HG02759 (cell line): Measurements from ENCODE around the gene SHANK2.

ENCODE experiments used
- ATAC-seq: cut with Tn5 transposase; IDR thresholded peaks from one replicate; pipeline ENCODE4 v1.9.1; 2021; ENCODE audit warnings: mild to moderate bottlenecking, moderate library complexity; ENCODE audit not compliant: unreplicated experiment

SHANK2 gene

DNA sequence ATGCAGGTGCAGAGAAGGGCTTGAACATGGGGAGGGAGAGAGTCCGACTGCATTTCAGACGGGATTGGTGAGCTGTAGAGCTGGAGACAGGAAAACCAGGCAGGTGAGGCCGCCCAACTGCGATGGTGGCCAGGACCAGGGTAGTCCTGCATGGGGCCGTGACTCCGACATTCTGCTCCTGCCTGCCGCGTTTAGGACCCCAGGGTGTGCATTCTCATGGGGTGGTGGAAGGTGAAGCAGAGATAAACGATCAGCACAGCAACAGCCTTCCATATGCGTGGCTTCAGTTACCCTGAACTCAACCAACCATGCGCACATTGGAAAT, 29.3 kb downstream of the SHANK2 start:
- ATAC-seq: no peak

DNA sequence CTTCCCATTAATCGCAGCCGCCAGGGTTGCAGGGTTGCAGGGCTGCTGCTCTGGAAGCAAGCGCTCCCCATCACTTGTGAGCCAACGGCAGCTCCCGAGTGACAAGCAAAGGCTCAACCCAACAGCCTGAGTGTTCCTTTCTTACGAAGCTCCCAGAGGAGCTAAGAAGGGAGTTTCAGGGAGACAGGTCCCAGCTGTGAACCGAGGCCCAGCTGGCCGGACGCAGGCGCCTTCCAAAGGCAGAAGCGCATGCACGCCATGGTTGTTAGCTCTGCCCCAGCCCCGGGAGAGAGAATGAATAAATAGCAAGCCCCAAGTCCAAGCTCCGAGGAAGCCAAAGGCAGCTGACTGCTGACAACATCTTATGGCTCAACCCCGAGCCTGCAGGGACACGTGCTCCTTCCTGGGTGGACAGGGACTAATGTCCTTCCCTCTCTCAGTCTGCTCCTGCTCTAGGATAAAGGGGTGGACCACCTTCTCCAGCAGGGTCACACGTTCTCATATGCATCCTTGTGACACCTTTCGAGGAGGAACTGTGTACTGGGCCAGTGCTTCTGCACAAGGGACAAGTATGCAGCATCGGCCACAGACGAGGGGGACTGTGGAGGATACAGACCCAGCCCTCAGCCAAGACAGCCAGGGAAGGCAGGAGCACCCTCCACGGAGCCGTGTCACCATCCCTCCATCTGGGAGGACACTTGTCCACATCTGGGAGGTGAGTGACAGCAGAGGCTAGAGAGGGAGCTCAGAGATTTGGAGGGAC, 29.9 kb downstream of the SHANK2 start:
- no peak for ATAC-seq

DNA sequence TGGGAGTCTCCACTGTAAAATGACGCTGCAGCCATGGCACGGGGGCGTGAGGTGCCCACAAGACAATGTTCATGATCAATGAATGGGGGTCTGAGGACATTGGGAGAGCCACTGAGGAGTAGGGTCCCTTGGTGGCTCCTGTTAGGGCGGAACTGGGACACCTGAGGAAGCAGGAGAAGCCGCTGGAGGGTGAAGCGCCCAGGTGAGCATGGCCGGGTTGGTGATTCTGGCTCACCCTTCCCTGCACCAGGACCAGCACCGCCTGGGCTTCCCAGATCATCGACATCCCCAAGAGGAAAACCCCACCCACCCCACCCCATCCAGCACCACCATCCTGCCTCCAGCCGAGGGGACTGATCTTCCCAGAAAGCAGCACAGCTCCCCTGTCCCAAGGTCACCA, 30.6 kb downstream of the SHANK2 start:
- ATAC-seq: no peak

DNA sequence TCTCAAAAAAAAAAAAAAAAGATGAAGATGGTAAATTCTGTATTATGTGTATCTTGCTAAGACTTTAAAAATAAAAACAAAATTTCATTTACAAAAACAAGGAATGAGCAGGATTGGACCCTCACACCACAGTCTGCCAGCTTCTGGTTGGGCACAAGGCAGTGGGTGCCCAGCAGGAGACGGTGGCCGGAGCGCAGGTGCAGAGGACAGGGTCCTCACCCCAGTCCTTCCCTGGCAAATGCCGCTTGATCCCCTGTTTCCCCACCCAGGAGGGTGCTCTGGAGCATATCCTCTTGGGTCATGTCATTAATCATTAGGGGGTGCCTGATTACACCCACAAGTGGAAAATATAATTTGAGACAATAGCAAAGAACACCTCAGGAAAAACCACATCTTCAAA, 31.2 kb downstream of the SHANK2 start:
- ATAC-seq: no peak

DNA sequence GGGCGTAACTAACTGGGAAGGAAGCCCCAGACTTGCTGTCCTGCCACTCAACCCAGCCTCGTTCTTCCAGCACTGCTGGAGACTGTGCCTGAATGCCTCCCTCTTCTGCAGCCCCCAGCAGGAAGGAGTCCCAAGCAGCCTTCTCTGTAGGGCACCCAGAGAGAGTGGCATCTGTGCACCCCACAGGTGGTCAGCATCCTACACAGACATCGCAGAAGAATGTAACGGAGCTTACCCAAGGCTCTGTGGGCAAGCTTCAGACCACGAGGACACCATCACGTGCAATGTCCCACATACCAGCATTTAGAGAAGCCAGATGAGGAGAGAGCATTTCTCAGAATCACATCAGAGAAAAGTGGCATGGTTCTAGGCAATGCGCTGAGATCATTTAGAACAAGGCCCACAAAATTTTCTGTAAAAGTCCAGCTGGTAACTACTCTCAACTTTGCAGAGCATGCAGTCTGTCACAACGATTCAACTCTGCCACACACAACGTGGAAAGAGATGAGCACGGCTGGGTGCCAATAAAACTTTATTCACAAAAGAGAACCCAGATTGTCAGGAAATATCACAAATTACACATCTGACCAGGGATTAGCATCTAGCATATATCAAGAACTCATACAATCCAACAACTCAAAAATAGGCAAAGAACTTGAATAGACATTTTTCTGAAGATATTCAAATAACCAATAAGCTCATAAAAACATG, 33.4 kb downstream of the SHANK2 start:
- no peak for ATAC-seq

DNA sequence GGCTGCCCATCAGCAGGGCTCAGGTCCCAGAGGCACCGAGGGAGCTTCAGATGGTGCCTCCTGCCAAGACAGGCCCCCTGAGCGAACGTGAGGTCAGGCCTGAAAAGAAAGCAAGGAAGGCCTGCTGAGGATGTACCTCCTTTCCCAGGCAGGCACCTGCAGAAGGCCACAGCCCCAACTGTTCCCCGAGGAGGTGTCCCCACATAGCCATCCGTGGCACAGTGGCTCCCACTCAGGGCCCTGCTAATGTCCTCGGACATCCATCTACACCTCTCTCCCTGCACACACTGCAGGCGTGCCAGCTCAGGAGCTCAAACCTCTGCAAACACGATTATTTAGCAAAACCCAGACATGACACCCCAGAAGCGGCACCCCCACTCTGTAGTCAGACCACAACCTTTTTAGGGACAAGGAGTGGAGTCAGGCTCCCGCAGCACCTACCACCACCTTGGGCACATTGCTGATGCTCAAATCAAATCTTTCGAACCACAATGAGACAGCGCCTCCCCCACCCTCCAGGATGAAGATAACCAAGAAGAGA, 36.9 kb downstream of the SHANK2 start:
- no peak for ATAC-seq

DNA sequence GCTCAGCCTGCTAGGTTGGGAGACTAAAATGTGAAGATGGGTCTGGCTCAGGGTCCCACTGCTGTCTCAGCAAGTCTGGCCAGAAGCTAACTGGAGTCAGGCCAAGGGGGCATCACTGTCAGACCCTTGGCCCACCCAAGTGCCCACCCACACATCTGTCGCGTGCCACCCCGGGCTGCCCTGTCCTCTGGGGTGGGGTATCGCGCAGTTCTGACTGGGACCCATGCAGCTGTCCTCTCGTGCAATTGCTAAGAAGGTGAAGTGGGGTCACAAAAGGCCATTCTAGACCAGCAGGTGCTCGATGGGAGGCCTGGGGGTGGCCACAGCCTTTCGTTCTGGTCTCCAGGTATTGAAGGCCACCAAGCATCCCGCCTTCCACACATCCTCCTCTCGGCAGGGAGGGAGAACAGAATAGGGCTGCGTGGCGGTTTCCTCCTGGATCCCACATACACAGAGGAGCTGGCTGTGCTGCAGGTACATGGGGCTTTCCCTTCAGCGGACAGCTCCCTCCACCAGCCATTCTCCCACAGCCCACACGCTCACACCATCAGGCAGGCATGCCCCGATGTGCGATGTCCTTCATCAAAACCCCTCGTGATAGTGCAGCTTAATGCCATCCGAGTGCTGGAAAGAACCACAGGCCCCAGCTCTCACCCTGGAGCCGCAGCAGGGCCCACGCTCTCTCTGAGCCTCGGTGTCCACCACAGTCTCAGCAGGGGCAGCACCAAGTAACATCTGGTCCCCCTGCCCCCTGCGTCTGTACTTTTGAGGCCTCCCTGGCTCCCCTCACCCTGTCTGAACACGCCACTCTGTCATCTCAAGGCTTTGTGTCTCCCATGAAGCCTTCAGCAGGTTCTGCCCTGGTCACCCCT, 37.6 kb downstream of the SHANK2 start:
- ATAC-seq: no peak

DNA sequence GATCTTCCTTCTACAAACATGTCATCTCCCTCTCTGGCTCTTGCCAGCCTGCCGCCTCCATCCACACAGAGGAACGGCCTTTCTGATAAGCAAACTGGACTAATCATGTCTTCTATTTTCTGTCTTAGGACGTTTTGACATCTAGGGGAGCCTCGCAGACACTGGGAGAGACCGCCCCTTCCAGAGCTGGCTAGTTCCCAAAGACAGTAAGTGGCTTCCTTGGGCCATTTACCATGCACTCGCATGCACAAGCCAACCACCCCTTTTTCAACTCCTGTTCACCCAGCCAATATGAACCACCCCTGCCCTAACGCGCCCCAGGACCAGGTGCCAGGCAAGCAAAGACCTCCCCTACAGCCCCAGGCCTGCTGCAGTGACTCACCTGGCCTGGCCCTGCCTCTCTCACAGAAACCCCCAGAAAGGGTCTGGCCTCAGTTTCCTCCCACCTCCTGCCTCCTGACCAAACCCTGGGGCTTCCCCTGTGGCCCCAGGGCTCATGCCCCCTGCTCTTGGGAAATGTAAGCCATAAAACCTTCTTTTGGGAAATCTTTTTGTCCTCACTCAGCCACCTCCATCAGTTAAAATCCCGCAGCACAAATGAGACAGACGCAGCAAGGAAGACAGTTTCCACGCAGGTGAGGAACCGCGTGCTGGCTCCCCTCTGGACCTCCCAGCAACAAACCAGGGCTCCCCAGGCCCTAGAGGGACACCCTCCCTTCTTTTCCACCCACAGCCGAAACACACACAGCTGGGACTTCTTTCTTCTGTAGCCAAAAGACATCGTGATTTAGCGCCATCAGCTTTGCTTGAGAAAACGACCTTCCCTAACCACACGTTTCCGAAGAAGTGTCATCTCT, 38.5 kb downstream of the SHANK2 start:
- no peak for ATAC-seq

DNA sequence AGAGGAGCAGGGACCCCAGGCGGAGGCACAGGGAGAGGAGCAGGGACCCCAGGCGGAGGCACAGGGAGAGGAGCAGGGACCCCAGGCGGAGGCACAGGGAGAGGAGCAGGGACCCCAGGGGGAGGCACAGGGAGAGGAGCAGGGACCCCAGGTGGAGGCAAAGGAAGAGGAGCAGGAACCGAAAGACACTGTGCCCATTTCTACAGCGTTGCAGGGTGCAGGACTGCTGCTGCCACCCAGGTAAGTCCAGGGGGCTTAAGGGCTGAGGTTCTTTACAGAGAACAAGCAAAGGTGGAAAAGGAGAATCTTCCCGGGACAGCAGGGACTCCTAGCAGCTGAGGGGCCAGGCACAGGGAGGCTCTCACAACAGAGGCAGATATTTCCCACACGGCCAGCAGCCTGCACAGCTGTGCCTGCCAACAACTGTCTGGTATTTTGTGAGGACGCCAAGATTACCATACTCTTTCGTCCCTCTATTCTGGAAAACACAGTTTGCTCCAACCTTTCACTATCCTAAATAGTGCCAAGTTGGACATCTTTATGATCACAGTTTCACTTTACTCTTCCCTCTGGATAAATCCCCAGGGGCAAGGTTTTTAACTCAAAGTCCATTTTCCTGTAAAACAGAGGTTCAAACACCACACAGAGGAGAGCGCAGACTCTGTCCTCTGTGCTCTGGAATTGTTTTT, 39.4 kb downstream of the SHANK2 start:
- ATAC-seq: no peak

DNA sequence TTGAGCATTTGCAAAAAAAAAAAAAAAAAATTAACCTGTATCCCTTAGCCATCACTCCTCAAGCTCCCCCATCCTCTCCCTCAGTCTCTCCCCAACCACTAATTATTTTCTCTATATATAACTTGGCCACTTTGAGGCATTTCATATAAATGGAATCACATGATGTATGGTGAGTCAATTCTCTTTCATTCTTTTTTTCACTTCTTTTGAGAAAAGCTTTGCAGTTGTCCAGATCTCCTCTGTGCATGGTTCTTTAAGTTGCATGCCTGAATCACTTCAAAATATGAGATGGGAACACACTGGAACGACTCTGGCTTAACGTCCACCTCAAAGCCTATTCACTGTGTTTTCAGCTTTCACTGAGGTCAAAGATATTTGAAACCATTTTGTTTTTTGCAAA, 40.7 kb downstream of the SHANK2 start:
- ATAC-seq: no peak

DNA sequence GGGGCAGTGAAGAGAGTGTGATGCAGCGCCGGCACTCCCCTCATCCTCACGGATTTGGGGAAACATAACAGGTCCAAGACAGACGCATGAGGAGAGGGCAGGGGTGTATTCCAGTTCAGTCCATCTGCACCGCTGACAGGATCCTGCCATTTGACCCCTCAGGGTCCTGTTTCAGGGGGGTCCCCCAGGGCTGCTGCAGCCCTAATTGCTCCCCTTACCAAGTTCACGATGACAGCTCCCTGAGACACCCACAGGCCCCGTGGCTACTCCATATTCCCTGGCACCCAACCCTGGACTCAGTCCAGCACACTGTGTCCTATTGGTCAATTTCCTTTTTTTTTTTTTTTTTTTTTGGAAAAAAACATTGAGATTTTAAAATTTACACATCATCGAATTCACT, 41.5 kb downstream of the SHANK2 start:
- no peak for ATAC-seq

DNA sequence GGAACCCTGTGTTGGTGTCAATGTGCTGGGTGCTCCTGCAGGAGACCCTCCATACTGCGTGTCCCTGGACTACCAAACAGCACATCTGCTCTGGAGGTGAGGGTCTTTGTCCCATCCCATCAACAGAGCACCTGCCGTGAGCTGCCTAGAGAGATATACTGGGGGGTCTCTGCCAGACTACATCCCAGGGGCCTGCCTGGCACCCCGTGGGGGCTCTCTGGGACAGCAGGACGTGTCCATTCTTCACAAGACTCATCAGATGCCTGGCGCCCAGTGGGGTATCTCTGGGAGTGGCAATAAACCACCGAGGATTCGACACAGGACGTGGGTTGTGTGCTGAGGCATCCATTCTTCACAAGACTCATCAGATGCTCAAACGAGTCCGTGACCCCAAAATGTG, 42.7 kb downstream of the SHANK2 start:
- ATAC-seq: no peak

DNA sequence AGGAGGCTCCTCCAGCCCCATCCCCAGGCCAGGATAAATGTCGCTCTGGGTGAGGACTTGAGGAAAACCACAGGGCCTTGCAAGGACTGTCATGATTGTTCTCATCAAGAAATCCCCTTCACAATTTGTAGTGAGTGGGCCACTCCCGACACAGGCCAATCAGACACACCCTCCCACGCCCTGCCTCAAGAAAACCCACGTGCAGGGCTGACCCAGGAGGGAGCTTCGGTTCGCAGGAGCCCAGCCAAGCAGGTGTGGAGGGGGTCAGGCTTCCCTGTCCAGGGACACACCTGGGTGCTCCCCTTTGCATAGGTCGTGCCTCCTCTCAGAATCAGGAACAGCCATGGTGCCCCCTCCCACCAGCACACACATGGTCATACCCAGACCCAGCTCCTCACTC, 43.2 kb downstream of the SHANK2 start:
- ATAC-seq: no peak

DNA sequence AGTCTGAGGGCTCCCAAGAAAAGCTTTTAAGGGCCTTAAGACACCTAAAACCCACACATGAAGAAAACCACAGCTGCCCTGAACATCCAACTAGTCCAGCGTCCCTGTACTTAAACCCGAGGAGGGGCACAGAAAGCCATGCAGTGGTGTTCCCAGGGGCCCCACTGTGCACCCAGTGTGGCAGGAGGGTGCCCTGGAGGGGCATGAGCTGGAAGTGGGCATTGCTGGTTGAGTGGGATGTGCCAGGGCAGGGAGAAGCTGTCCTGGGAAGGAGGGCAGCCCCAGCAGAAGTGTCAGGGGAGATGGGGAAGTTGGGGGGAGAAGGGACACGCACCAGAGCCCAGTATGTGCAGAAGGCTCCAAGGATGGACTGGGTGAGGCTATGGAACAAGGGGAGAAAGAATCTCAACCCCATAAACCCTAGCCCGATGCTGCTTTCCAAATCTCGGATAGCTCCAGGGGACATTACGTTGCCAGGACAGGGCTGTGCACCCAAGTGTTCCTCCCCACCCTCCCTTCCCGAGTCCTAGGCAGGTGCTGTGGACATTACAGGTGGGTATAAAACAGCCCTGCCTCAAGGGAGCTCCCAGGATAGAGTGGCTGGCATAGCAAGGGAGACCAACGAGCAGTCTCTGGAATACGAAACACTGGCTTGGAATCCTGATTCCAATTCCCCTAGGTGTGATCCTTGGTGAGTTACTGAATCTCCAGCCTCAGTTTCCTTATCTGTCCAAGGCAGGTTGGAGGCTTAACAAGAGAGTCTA, 44.2 kb downstream of the SHANK2 start:
- ATAC-seq: no peak

DNA sequence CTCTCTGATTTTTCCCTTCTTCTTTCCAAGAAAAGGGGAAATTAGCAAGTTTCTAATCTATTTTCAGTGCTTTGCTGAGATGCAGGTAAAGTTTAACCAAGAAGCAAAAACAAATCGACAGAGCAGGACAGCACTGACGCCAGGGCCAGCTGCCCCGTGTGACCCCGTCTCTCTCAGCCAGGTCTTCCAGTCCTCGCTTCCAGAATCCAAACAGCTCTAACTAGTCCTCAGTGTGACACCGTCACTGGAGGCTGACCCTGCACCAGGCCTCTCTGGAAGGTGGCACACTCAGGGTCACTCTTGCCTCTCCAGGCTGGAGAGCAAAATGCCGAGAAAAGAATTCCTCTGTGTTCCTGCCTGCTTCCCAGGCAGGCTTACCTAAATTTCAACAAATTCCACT, 44.8 kb downstream of the SHANK2 start:
- no peak for ATAC-seq

DNA sequence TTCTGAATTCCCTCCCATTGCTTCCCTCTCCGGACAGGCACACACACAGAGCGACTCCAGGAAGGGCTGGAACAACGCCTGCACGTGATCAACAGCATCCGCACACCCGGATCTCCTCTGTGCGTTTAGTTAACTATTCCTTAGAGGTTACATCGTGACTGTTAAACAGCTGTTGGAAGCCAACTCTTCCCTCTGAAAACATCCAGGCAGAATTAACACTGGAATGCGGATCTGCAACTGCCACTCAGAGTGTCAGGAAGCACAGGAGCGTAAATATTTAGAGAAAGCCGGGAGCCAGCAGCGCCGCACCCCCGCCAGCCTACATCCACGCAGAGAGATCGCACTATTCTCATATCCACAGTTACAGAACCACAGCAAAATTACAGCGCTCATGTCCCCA, 46.2 kb downstream of the SHANK2 start:
- ATAC-seq: no peak

DNA sequence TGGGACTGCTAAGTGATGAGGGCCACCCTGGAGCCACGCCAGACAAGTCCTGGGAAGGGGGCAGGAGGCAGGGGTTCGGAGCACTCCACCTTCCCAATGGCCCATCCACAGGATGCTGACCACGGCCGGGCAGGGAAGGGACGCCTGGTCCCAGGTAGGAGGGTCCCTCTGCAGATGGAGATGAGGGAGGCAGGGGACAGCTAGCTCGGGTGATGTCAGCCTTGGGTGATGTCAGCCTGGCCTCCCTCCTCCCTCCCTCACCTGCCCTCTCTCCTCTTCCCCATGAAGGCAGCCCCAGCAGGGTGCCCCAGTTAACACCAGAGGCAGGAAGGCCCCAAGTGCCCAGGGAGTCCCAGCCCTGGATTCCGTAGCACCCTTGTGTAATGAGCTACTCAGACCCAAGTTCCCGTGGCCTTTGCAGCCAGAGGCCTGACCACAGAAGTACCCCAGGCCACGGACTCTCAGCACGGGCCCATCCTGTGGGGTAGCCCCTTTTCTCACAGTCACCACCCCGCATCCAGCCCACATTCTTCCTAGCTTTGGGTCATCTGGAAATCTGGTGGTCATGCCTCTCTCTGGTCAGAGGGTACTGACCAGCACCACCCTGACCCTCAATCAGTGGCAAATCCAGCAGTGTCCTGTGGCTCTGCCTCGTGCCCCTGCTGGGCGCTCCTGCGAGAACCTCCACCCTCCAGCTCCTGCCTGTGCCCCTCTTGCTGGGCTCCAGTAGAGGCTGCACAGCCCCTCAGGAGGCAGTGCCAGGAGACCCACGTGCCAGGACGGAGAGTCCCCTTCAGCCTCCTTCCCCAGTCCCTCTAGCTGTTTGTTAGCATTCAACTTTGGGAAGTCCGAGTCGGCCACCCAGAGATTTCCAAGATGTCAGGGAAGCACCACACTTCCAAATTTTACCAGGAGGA, 47.4 kb downstream of the SHANK2 start:
- no peak for ATAC-seq

DNA sequence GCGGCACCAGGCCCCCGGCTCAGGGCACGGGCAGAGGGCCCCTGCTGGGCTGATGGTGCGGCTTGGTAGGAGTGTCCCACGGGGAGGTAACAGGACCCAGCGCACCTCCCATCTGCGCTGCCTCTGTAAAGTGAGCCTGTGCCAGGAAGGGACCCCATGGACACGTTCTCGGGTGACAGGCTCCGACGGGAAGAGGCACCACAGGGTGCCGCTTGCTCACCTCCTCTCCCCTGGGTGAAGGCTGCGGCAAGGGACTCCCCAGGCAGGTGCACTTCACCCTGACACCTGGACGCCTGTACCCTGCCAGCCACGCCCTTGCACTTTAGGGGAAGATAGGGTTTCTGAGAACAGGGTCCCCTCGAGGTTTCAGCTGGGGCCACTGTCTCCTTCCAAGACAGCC, 48.1 kb downstream of the SHANK2 start:
- no peak for ATAC-seq
